ENCODE data around the gene MYO5B.

MYO5B gene

DNA sequence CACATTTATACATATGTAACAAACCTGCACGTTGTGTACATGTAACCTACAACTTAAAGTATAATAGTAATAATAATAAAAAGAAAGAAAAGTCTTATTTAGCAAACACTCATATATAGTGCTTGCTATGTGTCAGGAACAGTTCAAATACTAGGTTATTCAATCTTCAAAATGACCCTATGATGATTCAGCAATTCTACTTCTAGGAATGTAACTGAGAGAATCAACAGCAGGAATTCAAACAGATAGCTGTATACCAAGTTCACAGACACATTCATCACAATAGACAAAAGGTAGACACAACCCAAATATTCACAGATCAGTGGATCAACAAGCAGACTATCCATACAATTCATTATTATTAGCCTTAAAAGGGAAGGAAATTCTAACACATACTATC lies 69.5 kb downstream of the MYO5B start:
- TF ChIP-seq, protein P1, sequence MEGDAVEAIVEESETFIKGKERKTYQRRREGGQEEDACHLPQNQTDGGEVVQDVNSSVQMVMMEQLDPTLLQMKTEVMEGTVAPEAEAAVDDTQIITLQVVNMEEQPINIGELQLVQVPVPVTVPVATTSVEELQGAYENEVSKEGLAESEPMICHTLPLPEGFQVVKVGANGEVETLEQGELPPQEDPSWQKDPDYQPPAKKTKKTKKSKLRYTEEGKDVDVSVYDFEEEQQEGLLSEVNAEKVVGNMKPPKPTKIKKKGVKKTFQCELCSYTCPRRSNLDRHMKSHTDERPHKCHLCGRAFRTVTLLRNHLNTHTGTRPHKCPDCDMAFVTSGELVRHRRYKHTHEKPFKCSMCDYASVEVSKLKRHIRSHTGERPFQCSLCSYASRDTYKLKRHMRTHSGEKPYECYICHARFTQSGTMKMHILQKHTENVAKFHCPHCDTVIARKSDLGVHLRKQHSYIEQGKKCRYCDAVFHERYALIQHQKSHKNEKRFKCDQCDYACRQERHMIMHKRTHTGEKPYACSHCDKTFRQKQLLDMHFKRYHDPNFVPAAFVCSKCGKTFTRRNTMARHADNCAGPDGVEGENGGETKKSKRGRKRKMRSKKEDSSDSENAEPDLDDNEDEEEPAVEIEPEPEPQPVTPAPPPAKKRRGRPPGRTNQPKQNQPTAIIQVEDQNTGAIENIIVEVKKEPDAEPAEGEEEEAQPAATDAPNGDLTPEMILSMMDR (IDR thresholded peaks at IDR 0.05) = no peak

DNA sequence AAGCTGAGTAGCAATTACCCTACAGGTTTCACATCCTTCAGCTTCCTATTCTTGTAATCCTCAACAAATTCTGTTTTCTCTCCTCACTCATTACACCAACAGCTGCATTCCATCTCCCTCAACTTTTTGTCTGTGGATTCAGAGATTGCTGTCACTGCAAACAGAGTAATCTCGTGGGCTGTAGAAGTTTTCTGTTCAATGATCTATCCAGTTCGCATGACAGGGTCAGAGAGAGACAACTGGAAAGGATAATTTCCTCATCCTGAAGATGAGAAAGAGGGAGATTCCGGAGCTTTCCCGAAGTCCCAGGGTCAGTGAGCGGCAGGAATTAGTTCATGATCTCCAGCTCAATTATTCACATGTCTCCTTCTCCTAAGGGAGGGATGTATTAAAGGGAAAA lies 75.7 kb downstream of the MYO5B start:
- TF ChIP-seq, protein P1 (IDR thresholded peaks at IDR 0.05) = no peak

DNA sequence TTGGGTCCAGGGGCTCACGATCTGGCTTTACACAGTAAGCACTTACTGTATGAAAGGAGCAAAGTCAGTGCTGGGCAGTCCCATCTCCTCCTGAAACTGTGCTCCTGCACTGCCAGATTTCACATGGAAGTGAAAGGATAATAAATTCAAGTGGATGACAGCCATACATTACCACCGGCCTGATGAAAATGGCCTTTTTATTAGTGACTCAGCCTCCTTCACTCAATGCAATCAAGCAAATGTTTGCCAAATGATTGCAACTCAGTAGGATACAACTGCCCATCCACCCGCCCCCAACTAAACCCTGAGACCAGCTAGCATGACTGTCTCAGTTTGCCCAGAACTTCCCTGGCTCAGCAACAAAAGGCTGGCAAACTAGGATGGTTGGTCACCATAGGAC lies 77.1 kb downstream of the MYO5B start:
- TF ChIP-seq, protein P1 (IDR thresholded peaks at IDR 0.05) = no peak

DNA sequence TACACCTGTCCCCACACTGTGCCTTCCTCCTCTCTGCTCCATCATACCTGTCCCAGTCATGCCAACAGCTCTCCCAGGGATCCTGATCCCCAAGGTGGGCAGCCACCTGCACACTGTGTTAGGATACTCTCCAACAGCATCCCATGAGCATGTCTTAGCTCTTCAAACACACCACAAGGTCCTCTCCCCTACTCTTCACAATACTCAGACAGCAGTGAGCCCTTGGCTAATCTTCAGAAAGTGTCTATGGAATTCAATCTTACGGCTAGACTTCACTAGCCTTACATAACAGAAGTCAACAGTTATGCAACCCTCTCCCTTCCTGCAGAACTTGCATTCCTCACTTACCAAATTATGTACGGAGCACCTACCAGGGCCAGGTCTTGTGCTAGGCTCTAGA lies 79.9 kb downstream of the MYO5B start:
- TF ChIP-seq, protein P1 (IDR thresholded peaks at IDR 0.05) = no peak

DNA sequence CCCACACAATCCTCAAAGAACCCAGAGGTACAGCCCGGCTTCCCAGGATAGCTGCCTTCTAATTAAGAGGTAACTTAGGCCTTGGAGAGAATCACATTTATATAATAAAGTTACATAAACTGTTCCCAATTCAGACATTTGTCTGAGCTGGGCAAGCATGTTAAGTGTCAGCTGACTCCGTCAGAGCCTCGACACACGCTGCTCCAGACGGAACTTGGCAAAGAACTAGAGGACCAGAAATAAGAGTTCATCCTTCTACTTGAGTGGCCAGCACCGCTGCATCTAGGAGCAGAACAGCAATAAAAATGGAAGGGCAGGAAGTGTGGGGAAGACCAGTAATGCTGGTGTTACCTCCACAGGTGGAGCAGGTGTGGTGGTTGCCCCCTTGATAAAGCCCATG lies 80.5 kb downstream of the MYO5B start:
- TF ChIP-seq, protein P1 (IDR thresholded peaks at IDR 0.05) = no peak

DNA sequence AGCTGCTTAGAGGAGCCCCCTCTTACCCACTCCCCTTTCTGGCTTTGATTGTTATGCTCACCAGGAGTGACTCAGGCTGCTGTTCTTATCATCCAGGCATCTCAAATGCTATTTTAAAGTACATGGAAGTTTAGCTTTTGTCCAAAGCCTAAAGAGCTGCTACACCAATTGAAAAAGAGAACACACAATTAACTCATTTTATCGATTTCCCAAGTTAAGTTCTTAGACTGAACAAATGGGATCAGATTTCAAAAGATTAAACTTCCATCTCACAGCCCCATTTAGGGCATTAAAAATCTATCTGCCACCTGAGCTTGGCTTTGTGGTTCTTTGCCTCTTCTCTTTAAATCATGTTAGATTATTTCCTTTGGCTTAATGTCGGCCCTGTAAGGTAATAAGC lies 81.2 kb downstream of the MYO5B start:
- TF ChIP-seq, protein P1 (IDR thresholded peaks at IDR 0.05) = no peak

DNA sequence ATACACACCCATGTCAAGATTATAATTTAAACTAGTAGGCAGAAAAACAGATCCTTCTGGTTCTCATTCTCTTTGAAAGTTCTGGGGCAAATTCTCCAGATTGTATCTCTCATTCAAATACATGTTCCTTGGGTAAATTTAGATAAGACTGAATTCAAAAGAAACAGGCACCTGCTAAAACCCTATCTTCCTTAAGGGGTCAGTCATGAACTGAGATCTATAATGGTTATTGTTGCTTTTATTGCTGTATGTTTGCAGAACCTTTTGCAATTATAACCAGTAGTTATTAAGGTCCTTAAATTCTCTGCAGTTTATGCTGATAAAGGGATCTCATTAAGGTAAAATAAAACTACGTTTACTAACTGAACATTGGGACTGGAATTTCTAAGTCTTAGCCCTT lies 83.5 kb downstream of the MYO5B start:
- TF ChIP-seq, protein P1 (IDR thresholded peaks at IDR 0.05) = peak; percentile 62

DNA sequence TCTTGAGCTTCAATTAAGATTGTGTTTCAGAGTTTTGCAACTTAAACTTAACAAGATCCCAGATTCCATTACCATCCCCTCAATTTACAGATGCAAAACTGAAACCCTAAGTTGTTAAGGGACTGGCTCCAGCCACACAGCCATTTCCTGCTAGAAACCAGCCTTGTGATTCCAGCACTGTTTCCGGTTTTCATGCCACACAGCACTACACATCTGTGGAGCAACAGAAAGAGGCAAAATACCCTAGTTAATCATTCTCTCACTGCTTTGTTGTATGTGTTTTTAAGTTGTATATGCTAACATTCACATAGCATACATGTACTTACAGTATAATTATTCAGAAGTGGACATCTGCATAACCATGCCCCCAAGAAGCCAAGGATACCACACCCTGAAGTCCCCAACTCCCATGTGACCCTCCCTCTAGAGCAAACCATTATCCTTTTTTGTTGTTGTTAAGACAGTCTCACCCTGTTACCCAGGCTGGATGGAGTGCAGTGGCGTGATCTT lies 87.4 kb downstream of the MYO5B start:
- TF ChIP-seq, protein P1 (IDR thresholded peaks at IDR 0.05) = no peak

Measured in LNCAP (cell line).